PFSK-1 (cell line): ENCODE data around the gene KIF11.
A peak's percentile ranks its signal among the peaks of the same experiment; 100 is the strongest.

Experiments used
- FOXP2 ChIP-seq: optimal IDR thresholded peaks from 2 replicates; pipeline ENCODE3; 2011; ENCODE audit warnings: borderline replicate concordance, control low read depth, inconsistent platforms; ENCODE audit not compliant: insufficient read depth; ENCODE audit errors: extremely low read length, extremely low read depth
- POLR2AphosphoS5 ChIP-seq: IDR thresholded peaks from 2 replicates; pipeline ENCODE4 v1.6.1; 2012; ENCODE audit warnings: low read depth, mild to moderate bottlenecking, control low read depth, low read length, moderate library complexity
- SIN3A ChIP-seq: IDR thresholded peaks from 2 replicates; pipeline ENCODE4 v1.6.1; 2012; ENCODE audit warnings: mild to moderate bottlenecking, low read length, moderate library complexity, borderline replicate concordance; ENCODE audit not compliant: insufficient read depth
- TAF1 ChIP-seq: IDR thresholded peaks from 2 replicates; pipeline ENCODE4 v1.6.1; 2012; ENCODE audit warnings: low read length, control low read depth, borderline replicate concordance; ENCODE audit not compliant: insufficient read depth
- TF ChIP-seq, protein P1 (sequence below), 2 experiments: IDR thresholded peaks; 2 replicates each; pipeline versions ENCODE4 v1.6.1 to v1.8.0; 2011 to 2012; ENCODE audit warnings: low read depth in 2 of 2, low read length in 2 of 2, control low read depth in 1 of 2, inconsistent platforms in 1 of 2, mild to moderate bottlenecking in 1 of 2, moderate library complexity in 1 of 2; ENCODE audit not compliant: insufficient read depth in 1 of 2

The KIF11 gene

DNA sequence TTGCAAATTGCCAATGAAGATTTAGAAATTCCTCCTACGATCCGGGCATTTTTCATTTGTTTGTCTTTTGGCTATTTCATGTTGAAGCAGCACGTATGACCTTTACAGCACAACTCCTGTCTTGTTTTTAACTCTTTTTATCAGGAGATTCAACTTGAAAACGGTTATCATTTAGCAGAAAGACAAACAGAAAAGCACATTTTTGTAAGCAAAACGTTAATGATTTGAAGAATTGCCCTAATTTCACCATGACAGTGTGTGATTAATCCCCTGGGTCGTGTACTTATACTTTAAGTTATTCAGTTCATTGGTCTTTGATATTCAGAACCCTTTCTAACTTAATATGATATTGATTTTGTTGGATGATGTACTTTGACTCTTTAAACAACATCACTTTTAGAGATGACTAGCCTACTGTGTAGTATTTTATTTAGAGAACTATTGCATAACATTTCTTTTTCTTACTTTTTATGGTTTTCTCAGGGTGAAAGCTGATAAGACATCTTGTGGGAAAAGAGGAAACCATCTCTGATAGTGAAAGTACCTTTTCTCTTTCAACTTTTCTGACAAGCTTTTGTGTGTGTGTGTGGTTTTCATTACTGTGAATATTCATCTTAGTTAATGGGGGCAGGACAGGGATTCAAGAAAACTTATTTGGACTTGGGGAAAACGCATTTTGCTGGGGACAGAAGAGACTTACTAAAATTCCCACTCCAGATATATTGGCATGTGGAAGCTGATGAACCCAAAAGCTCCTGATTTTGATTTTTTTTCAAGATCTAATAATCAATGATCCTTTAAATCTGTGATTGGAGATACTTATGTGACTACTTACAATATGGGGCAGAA, 105.0 kb downstream of the KIF11 start:
- no peak for TF ChIP-seq POLR2AphosphoS5
- TF ChIP-seq TAF1: no peak
- no peak for TF ChIP-seq SIN3A
- TF ChIP-seq, protein P1, sequence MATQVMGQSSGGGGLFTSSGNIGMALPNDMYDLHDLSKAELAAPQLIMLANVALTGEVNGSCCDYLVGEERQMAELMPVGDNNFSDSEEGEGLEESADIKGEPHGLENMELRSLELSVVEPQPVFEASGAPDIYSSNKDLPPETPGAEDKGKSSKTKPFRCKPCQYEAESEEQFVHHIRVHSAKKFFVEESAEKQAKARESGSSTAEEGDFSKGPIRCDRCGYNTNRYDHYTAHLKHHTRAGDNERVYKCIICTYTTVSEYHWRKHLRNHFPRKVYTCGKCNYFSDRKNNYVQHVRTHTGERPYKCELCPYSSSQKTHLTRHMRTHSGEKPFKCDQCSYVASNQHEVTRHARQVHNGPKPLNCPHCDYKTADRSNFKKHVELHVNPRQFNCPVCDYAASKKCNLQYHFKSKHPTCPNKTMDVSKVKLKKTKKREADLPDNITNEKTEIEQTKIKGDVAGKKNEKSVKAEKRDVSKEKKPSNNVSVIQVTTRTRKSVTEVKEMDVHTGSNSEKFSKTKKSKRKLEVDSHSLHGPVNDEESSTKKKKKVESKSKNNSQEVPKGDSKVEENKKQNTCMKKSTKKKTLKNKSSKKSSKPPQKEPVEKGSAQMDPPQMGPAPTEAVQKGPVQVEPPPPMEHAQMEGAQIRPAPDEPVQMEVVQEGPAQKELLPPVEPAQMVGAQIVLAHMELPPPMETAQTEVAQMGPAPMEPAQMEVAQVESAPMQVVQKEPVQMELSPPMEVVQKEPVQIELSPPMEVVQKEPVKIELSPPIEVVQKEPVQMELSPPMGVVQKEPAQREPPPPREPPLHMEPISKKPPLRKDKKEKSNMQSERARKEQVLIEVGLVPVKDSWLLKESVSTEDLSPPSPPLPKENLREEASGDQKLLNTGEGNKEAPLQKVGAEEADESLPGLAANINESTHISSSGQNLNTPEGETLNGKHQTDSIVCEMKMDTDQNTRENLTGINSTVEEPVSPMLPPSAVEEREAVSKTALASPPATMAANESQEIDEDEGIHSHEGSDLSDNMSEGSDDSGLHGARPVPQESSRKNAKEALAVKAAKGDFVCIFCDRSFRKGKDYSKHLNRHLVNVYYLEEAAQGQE (IDR thresholded peaks at IDR 0.05; ENCODE audit: insufficient read depth in 1 of 2, low read depth in 2 of 2, low read length in 2 of 2): no peak
- no peak for TF ChIP-seq FOXP2

DNA sequence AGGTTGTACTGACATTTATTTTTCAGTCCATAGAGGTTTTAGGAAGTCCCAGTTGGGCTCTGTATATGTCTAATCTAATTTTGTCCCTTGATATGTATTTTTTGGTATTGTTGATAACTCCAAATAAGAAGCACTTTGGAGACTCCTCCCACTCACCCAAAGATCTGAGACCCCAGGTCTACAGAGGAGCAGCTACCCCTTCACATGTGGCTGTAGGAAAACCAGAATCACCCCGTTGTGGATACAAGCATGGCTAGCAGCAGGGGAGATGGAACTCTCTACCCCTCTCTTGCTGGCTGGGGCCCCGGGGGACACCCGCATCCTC, 106.2 kb downstream of the KIF11 start:
- TF ChIP-seq, protein P1 (IDR thresholded peaks at IDR 0.05; ENCODE audit: insufficient read depth in 1 of 2, low read depth in 2 of 2, low read length in 2 of 2): no peak
- TF ChIP-seq SIN3A: no peak
- TF ChIP-seq TAF1: no peak
- TF ChIP-seq FOXP2: no peak
- TF ChIP-seq POLR2AphosphoS5: no peak

DNA sequence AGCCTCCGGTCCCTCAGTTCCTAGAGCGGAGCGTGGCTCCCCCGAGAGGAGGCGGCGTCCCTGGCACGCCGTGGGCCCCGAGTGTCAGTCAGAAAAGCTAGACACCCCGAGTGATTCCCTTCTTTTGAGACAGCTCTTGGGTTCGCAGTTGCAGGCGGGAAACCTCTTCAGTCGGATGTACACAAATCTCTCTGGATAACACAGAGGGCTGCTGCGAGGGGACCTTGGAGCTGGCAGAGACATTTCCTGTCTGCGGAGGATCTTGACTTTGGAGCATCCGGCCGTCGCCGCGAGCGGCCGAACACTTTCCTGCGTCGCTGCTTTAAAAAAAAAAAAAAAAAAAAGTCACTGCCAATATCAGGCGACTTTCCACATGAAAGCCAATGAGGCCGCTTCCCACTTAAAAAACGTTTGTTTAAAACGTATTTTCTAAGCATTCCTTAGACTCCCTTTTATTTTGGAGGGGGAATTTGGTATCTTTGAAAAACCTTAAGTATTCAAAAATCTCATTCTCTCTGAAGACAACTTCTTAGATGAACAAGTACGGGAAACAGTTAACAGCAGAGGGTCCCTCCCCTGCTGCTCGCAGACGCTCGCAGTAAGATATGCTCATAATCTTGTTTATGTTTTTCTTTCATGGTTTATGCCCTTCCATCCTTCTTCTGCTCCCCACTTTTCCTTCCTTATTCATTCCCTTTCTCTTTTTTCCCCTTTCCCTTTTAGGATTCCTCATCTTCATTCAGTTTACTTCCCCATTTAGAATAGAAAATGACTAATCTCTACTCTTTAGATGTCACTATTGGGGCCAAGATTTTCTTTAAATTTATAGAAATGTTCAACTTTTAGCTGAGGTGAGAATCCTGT, 106.8 kb downstream of the KIF11 start:
- TF ChIP-seq POLR2AphosphoS5: 0 out of 2 replicates have a peak, but pooled peaks have one; percentile 28
- TF ChIP-seq, protein P1 (IDR thresholded peaks at IDR 0.05; ENCODE audit: insufficient read depth in 1 of 2, low read depth in 2 of 2, low read length in 2 of 2): no peak
- peak; percentile 50 for TF ChIP-seq FOXP2

DNA sequence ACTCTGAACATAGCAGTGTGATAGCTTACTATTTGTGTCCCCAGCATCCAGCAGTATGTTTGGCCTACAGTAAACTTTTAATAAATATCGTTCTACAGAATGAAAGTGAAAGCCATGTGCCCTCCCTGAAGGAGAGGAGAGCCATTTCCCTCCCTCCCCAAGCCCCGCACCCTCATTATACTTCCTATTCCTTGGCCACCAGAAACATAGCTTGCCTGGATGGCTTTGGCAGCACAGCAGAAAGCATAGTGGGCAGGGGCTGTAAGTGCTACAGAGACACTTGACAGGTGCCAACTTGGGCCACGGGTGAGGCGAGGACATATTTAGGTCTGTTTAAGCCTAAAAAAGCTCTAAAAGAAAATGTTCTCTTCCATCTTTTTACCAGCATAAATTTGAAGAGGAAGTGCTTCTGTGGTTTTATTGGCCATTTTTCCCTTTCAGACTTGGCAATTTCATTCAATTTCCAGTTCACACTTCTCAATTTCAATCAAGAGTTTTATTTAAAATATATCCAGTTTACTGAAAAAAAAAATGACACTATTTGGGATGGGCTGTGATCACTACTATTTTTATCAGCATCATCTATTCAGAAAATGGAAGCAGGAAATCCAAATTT, 109.5 kb downstream of the KIF11 start:
- TF ChIP-seq POLR2AphosphoS5 (no peak), TAF1 (no peak), SIN3A (no peak), FOXP2 (no peak)
- TF ChIP-seq, protein P1 (IDR thresholded peaks at IDR 0.05; ENCODE audit: insufficient read depth in 1 of 2, low read depth in 2 of 2, low read length in 2 of 2): no peak
